Endothelial cell of umbilical vein (primary cell): Measurements from ENCODE around the gene POU3F3. TPM values are rescaled to one million over a fixed set of nuclear protein-coding genes. Genes with fewer than 3 reads are reported as not detected.

Source experiments
- BruUV-seq: library from RNA; stranded (reverse); fragments of 400-500 nt; replicated peaks from 2 replicates; lab custom pipeline; 2021; lab: Mats Ljungman, UMichigan
- CTCF ChIA-PET: fragments of 300-600, 350-600 bp; sonication (Branson Sonifier 250); formaldehyde crosslinking; loops from one replicate; lab custom pipeline; 2021; ENCODE audit warnings: antibody characterized with exemption, inconsistent platforms; lab: Charles Lee
- POLR2A ChIA-PET: fragments of 300-600, 350-600 bp; sonication (Branson Sonifier 250); formaldehyde crosslinking; loops from one replicate; lab custom pipeline; 2021; ENCODE audit warnings: antibody characterized with exemption, inconsistent platforms; lab: Charles Lee
- DNase-seq: peaks from one replicate; pipeline ENCODE4 v3.0.0-alpha.2; 2011; ENCODE audit warnings: low read depth, low spot score
- FAIRE-seq: peaks from 2 replicates; lab custom pipeline; 2011; peaks lifted over from hg19 to GRCh38; lab: Jason Lieb, UNC
- H2AFZ ChIP-seq: 2 replicates; pipeline ENCODE4 v1.6.0; 2012; ENCODE audit warnings: low read depth, low read length, control low read depth, inconsistent platforms
- H3K27ac ChIP-seq: 2 replicates; pipeline ENCODE4 v1.5.1; 2011; ENCODE audit warnings: low read depth, mild to moderate bottlenecking, control low read depth, low read length, moderate library complexity; ENCODE audit not compliant: insufficient read depth
- H3K27me3 ChIP-seq, 2 experiments: 2 replicates each; pipeline versions ENCODE4 v1.6.0 to v1.6.1; 2011; ENCODE audit warnings: low read length in 2 of 2, mixed read lengths in 1 of 2; ENCODE audit not compliant: control insufficient read depth in 2 of 2, insufficient read depth in 2 of 2
- H3K36me3 ChIP-seq, 2 experiments: 2 replicates in 1 of 2; 3 replicates in 1 of 2; pipeline ENCODE4 v1.5.1; 2011; ENCODE audit warnings: low read length in 2 of 2, mild to moderate bottlenecking in 1 of 2, moderate library complexity in 1 of 2; ENCODE audit not compliant: control insufficient read depth in 2 of 2, insufficient read depth in 2 of 2; ENCODE audit errors: extremely low read depth in 1 of 2
- H3K4me1 ChIP-seq: 3 replicates; pipeline ENCODE4 v1.5.1; 2011; ENCODE audit warnings: mild to moderate bottlenecking, low read length; ENCODE audit not compliant: control insufficient read depth, insufficient read depth; ENCODE audit errors: extremely low read depth
- H3K4me2 ChIP-seq: 2 replicates; pipeline ENCODE4 v1.6.1; 2011; ENCODE audit warnings: low read length, control low read depth, mixed read lengths; ENCODE audit not compliant: insufficient read depth
- H3K4me3 ChIP-seq, 3 experiments: fragments of 200-600 bp in 1 of 3; sonication (generic), shearing (Covaris generic) in 1 of 3; replicated peaks in 1 of 3; 2 replicates each; pipeline ENCODE4 v1.5.1; 2011 to 2016; ENCODE audit warnings: control low read depth in 3 of 3, low read length in 3 of 3, mild to moderate bottlenecking in 2 of 3, inconsistent platforms in 1 of 3, low read depth in 1 of 3, moderate library complexity in 1 of 3; ENCODE audit not compliant: insufficient read depth in 1 of 3
- H3K79me2 ChIP-seq: 2 replicates; pipeline ENCODE4 v1.6.0; 2012; ENCODE audit warnings: low read length, inconsistent platforms; ENCODE audit not compliant: control insufficient read depth, insufficient read depth
- H3K9ac ChIP-seq: replicated peaks from 2 replicates; pipeline ENCODE3; 2011; ENCODE audit warnings: low read length, control low read depth; ENCODE audit not compliant: insufficient read depth; ENCODE audit errors: extremely low read depth
- H3K9me1 ChIP-seq: replicated peaks from 3 replicates; pipeline ENCODE4 v1.6.0; 2011; ENCODE audit warnings: mild to moderate bottlenecking, low read length; ENCODE audit not compliant: control insufficient read depth, insufficient read depth; ENCODE audit errors: extremely low read depth
- H3K9me3 ChIP-seq: replicated peaks from 2 replicates; pipeline ENCODE4 v1.5.1; 2012; ENCODE audit warnings: low read length, inconsistent platforms; ENCODE audit not compliant: control insufficient read depth, insufficient read depth
- H4K20me1 ChIP-seq: replicated peaks from 2 replicates; pipeline ENCODE3; 2011; ENCODE audit warnings: mild to moderate bottlenecking, low read length; ENCODE audit not compliant: control insufficient read depth, insufficient read depth; ENCODE audit errors: extremely low read depth
- EZH2 ChIP-seq: IDR thresholded peaks from 2 replicates; pipeline ENCODE4 v1.6.1; 2012; ENCODE audit warnings: borderline replicate concordance, low read depth, mild to moderate bottlenecking, moderate library complexity, low read length, inconsistent platforms; ENCODE audit not compliant: severe bottlenecking
- FOS ChIP-seq: IDR thresholded peaks from 2 replicates; pipeline ENCODE4 v1.6.1; 2011; ENCODE audit warnings: mild to moderate bottlenecking, low read length, moderate library complexity, borderline replicate concordance; ENCODE audit not compliant: insufficient read depth
- GATA2 ChIP-seq: IDR thresholded peaks from 2 replicates; pipeline ENCODE4 v1.7.0; 2011; ENCODE audit warnings: low read depth, mild to moderate bottlenecking, moderate library complexity, mixed read lengths, low read length; ENCODE audit not compliant: insufficient read length, insufficient read depth
- JUN ChIP-seq: IDR thresholded peaks from 2 replicates; pipeline ENCODE4 v1.6.1; 2011; ENCODE audit warnings: borderline replicate concordance, low read depth; ENCODE audit not compliant: insufficient read length, insufficient read depth
- MYC ChIP-seq: IDR thresholded peaks from one replicate; pipeline ENCODE4 v1.6.1; 2011; ENCODE audit warnings: mild to moderate bottlenecking, low read depth, low read length
- POLR2A ChIP-seq: IDR thresholded peaks from 2 replicates; pipeline ENCODE4 v1.6.1; 2012; ENCODE audit warnings: low read depth, mild to moderate bottlenecking, control low read depth, low read length
- POLR2AphosphoS5 ChIP-seq: IDR thresholded peaks from 2 replicates; pipeline ENCODE4 v1.6.1; 2012; ENCODE audit warnings: low read depth, mild to moderate bottlenecking, control low read depth, low read length, moderate library complexity; ENCODE audit not compliant: insufficient read depth
- dilution Hi-C: fragments of 300-500 bp; cut with MboI; formaldehyde crosslinking; loops from one replicate; pipeline ENCODE4 v1.15.0; 2019; ENCODE audit warnings: low sequenced_read_pairs; ENCODE audit not compliant: extremely low pct_ligation_motif_present
- intact Hi-C: fragments of 100-400 bp; cut with micrococcal nuclease; formaldehyde crosslinking; loops from one replicate; pipeline ENCODE4 v1.10.0; 2022
- polyA plus RNA-seq, 4 experiments: library from polyadenylated mRNA; depleted of rRNA in 3 of 4; stranded (reverse) in 3 of 4; unstranded in 1 of 4; fragments of >200 nt; gene quantifications; 2 replicates each; pipeline versions ENCODE4 v1.2.1 to v1.2.3, GENCODE V29; 2011 to 2012; ENCODE audit warnings: missing spikeins in 1 of 4
- total RNA-seq: library from RNA; stranded (reverse); gene quantifications from 2 replicates; pipeline ENCODE4 v1.2.3, GENCODE V29; 2021
- TF ChIP-seq, protein P1 (sequence below): IDR thresholded peaks from 2 replicates; pipeline ENCODE4 v1.6.1; 2011; ENCODE audit not compliant: insufficient read depth, insufficient read length
- TF ChIP-seq, protein P2 (sequence below), 2 donors: IDR thresholded peaks; 1 replicate in 1 of 2; 2 replicates in 1 of 2; pipeline ENCODE4 v1.5.1; 2011; ENCODE audit warnings: low read length in 2 of 2, mild to moderate bottlenecking in 2 of 2, moderate library complexity in 2 of 2, control low read depth in 1 of 2, inconsistent platforms in 1 of 2, low read depth in 1 of 2; ENCODE audit not compliant: insufficient read depth in 1 of 2; ENCODE audit errors: extremely low read depth in 1 of 2

POU3F3 gene
- total and polyA plus RNA-seq, 2 donors (not counting 3 experiments of a cell fraction or from before 2014, with no cell fraction given) = not detected

DNA sequence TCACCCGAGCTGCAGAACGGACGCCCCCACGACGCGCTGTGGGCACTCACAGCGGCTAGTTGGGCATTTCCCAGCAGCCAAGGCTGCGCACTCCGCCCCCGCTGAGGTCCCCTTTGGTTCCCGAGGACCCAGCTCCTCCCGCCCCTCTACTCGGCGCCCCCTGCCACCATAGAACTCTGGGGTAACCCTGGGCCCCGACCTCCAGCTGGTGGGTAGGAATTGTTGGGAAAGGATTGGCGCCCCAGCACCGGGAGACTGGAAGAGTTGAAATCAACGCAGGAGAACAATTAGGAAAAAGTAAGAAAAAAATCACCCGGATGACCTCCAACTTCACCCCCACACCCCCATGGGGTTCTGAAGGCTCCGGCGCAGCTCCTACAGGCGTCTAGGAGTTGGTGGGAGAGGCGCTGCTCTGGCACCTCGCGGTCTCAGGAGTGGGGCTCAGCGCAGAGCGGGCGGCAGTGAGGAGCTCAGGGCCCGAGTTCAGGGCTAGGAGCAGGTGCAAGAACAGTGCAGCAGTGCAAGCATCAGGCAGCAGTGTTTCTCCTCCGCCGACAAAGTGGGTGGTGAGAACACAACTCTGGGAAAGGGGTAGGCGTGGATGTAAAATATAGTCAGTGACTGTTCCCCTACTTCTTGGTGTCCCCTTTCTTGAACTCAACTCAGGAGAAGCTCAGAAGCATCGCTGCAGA is 14.0 kb downstream of the POU3F3 start:
- H3K79me2 ChIP-seq = no peaks in the 10 kb centered on the region
- no peak overlapping the region for H3K4me3 ChIP-seq
- DNase-seq (no peak), FAIRE-seq (no peak)
- H3K27ac ChIP-seq = no peak overlapping the region
- no peaks in the 10 kb centered on the region for H3K9me3 ChIP-seq
- BruUV-seq = no TSS peak
- H3K36me3 ChIP-seq = no peaks in the 10 kb centered on the region
- TF ChIP-seq, protein P1, sequence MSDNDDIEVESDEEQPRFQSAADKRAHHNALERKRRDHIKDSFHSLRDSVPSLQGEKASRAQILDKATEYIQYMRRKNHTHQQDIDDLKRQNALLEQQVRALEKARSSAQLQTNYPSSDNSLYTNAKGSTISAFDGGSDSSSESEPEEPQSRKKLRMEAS = no peak
- TF ChIP-seq MYC = no peak
- TF ChIP-seq, protein P2, sequence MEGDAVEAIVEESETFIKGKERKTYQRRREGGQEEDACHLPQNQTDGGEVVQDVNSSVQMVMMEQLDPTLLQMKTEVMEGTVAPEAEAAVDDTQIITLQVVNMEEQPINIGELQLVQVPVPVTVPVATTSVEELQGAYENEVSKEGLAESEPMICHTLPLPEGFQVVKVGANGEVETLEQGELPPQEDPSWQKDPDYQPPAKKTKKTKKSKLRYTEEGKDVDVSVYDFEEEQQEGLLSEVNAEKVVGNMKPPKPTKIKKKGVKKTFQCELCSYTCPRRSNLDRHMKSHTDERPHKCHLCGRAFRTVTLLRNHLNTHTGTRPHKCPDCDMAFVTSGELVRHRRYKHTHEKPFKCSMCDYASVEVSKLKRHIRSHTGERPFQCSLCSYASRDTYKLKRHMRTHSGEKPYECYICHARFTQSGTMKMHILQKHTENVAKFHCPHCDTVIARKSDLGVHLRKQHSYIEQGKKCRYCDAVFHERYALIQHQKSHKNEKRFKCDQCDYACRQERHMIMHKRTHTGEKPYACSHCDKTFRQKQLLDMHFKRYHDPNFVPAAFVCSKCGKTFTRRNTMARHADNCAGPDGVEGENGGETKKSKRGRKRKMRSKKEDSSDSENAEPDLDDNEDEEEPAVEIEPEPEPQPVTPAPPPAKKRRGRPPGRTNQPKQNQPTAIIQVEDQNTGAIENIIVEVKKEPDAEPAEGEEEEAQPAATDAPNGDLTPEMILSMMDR (IDR thresholded peaks at IDR 0.05; ENCODE audit: extremely low read depth in 1 of 2, insufficient read depth in 1 of 2, low read depth in 1 of 2, low read length in 2 of 2) = no peak
- no peak for TF ChIP-seq JUN
- TF ChIP-seq GATA2 = no peak
- no peak for TF ChIP-seq EZH2
- no peak for TF ChIP-seq FOS
- TF ChIP-seq POLR2AphosphoS5 = no peak
- TF ChIP-seq POLR2A = no peak
- intact Hi-C loops = no loop called here
- H3K4me2 ChIP-seq = no peak overlapping the region
- no peaks in the 10 kb centered on the region for H3K9me1 ChIP-seq
- no peaks in the 10 kb centered on the region for H4K20me1 ChIP-seq
- no peaks in the 10 kb centered on the region for H3K4me1 ChIP-seq
- dilution Hi-C loops = no loop called here
- peaks cover 87 to 92% of the 10 kb centered on the region in 2 experiments for H3K27me3 ChIP-seq
- H3K9ac ChIP-seq = no peak overlapping the region
- no peak overlapping the region for H2AFZ ChIP-seq
- POLR2A ChIA-PET = no interaction called here
- CTCF ChIA-PET = interaction anchor here (3.0 kb wide), 1 partner anchor 19 kb away, joined by 19 read pairs; no protein-coding TSS in a partner anchor
